Muscle layer of duodenum (tissue), 2 donors: ENCODE measurements around the gene ALDOA.
"Not testable (repeated sequence)": the region's sequence is repeated elsewhere in the genome, so short reads cannot be mapped to it uniquely, and the experiment has no call there.

Experiments
- H3K27ac ChIP-seq: one replicate; pipeline ENCODE4 v1.7.0; 2013; ENCODE audit warnings: mild to moderate bottlenecking, low read length
- H3K27me3 ChIP-seq: one replicate; pipeline ENCODE4 v1.7.0; 2013; ENCODE audit warnings: low read depth, mild to moderate bottlenecking, control low read depth, low read length
- H3K36me3 ChIP-seq, 2 donors: one replicate each; pipeline ENCODE4 v1.7.0; 2013; ENCODE audit warnings: low read length in 2 of 2, control low read depth in 1 of 2, mild to moderate bottlenecking in 1 of 2; ENCODE audit not compliant: insufficient read depth in 2 of 2, control insufficient read depth in 1 of 2
- H3K4me1 ChIP-seq, 2 donors: one replicate each; pipeline ENCODE4 v1.7.0; 2013; ENCODE audit warnings: low read length in 2 of 2, mild to moderate bottlenecking in 2 of 2, control low read depth in 1 of 2, moderate library complexity in 1 of 2; ENCODE audit not compliant: insufficient read depth in 2 of 2, control insufficient read depth in 1 of 2
- H3K4me3 ChIP-seq, 2 donors: one replicate each; pipeline ENCODE4 v1.7.0; 2013; ENCODE audit warnings: low read length in 2 of 2, low read depth in 1 of 2, mild to moderate bottlenecking in 1 of 2
- H3K9me3 ChIP-seq, 2 donors: one replicate each; pipeline ENCODE4 v1.7.0; 2013; ENCODE audit warnings: low read length in 2 of 2, control low read depth in 1 of 2, mild to moderate bottlenecking in 1 of 2; ENCODE audit not compliant: control insufficient read depth in 1 of 2
- donor health status: healthy.

Gene ALDOA

DNA sequence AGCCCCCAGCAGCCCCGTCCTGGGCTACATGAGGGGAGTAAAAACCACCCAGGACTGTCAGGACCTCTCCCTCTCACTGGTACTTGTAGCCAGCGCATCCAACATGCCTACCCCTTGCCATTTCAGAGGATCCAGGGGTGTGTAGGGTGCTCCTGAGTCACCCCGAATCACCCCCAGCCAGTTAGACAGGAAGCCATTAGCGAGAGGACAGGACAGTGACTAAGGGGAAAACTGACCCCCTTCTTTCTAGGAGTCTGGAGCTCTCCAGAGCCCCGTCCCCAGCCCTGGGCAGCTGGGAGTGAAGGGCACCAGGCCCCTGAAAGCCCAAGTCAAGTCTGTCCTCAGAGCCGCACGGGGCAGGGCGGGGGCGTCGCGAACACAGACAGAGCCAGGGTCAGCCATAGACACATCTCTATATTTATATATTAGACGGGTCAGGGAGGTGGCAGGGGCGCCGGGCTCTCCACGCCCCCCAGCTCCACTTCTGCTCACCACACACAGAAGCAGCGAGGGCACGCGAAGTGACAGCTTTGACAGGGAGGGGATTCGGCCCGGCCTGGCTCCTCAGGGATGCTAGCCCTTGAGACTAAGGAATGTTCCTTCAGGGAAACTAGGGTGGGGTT lies 48.3 kb downstream of the ALDOA start:
- Histone ChIP-seq H3K36me3 (peaks cover 16 to 57% of the 10 kb centered on the region in 2 donors), H3K9me3 (no peaks in the 10 kb centered on the region), H3K4me3 (no peak overlapping the region), H3K27ac (no peak overlapping the region), H3K27me3 (no peaks in the 10 kb centered on the region), H3K4me1 (no peaks in the 10 kb centered on the region)

DNA sequence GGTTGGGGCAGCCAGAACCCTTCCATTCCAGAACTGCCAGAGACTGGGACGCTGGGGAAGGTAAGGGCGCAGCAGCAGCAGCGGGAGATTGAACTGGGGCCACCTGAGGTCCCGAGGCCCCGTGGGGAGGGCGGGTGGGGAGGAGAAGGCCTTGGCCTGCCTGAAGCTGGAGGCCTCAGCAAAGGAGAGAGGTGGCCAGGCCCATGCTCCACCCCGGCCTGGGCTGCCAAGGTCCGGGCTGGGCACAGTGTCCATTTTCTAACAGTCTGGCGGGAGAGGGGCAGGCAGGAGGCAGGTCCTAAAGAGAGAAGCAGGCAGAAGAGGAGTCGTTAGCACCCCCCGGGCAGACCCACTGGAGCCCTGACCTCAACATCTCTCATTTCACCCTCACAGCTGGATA lies 48.9 kb downstream of the ALDOA start:
- H3K27me3 ChIP-seq, result no peaks in the 10 kb centered on the region
- no peak overlapping the region for H3K27ac ChIP-seq
- H3K36me3 ChIP-seq, result peaks cover 20 to 60% of the 10 kb centered on the region in 2 donors

DNA sequence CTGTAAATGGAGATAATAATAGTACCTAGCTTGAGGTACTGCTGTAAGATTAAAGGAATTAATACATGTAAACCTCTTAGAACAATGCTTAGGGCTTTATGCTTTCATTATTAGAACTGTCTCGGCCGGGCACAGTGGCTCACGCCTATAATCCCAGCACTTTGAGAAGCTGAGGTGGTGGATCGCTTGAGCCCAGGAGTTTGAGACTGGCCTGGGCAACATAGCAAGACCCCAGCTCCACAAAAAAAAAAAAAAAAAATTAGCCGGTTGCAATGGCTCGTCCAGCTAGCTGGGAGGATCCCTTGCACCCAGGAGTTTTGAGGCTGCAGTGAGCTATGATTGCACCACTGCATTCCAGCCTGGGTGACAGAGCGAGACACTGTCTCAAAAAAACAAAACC lies 49.3 kb downstream of the ALDOA start:
- not testable (repeated sequence) for H3K9me3 ChIP-seq, H3K27me3 ChIP-seq, H3K4me3 ChIP-seq, H3K4me1 ChIP-seq
- Histone ChIP-seq H3K36me3 (peaks cover 24 to 61% of the 10 kb centered on the region in 2 donors), H3K27ac (peak overlapping the region; percentile 51)

More for the DNA sequence above, 48.9 kb downstream of the ALDOA start:
- no peaks in the 10 kb centered on the region for H3K9me3 ChIP-seq
- H3K4me3 ChIP-seq, result no peak overlapping the region
- H3K4me1 ChIP-seq, result no peaks in the 10 kb centered on the region

DNA sequence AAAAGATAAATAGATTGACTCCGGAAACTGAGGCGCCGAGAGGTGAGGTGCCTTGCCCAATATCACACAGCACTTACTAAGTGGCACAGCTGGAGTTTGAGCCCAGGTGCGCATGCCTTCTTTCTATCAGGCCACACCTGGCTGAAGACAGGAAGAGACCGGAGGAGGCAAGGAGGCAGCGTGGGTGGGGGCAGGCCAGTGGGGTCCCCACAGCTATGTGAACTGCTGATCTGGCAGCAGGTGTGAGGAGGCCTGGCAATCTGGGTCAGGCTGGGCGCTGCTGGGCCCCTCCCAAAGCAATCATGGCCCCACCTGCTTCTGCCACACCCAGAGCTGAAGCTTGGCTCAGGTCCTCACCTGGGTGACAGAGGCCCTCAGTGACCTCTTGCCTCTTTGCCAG lies 49.7 kb downstream of the ALDOA start:
- peaks cover 24 to 64% of the 10 kb centered on the region in 2 donors for H3K36me3 ChIP-seq
- H3K4me3 ChIP-seq, result no peak overlapping the region
- H3K9me3 ChIP-seq, result no peaks in the 10 kb centered on the region
- no peaks in the 10 kb centered on the region for H3K4me1 ChIP-seq
- no peaks in the 10 kb centered on the region for H3K27me3 ChIP-seq
- H3K27ac ChIP-seq, result peak overlapping the region; percentile 51

DNA sequence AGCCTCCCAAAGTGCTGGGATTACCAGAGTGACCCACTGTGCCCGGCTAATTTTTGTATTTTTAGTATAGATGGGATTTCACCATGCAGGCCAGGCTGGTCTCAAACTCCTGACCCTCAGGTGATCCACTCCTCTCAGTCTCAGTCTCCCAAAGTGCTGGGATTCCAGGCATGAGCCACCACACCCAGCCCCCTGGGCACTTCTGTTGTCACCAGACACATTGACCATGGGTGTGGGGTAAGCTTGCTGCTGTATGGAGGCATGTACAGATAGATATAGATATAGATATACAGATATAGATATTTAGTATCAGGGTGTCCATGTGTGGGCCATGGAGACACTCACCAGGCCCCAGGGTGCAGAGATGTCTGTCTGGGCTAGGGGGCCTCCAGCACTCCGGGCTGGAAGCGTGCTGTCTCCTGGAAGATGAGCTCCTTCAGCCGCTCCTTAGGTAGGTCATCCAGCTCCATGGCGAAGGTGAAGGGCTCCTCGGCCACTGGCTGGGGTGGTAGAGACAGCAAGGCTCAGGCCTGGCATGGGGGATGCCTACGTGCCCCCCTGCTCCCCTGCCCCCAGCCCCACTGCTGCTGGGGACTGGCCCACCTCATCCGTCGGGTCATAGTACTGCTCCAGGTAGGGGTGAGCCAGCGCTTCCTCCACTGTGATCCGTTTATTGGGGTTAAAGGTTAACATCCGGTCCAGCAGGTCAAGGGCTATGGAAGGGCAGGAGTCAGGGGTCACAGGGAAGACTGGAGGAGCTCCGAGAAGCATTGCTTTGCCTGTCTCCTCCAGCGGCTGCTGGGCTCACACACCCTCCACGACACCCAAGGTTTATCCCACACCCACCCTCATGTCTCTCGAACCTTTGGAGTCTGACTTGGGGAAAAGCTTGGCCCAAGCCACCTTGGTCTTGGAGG lies 51.0 kb downstream of the ALDOA start:
- Histone ChIP-seq H3K36me3 (peaks cover 24 to 66% of the 10 kb centered on the region in 2 donors), H3K4me3 (no peak overlapping the region), H3K27ac (no peak overlapping the region), H3K4me1 (peaks cover 3 to 5% of the 10 kb centered on the region in 2 donors), H3K27me3 (no peaks in the 10 kb centered on the region), H3K9me3 (no peaks in the 10 kb centered on the region)

DNA sequence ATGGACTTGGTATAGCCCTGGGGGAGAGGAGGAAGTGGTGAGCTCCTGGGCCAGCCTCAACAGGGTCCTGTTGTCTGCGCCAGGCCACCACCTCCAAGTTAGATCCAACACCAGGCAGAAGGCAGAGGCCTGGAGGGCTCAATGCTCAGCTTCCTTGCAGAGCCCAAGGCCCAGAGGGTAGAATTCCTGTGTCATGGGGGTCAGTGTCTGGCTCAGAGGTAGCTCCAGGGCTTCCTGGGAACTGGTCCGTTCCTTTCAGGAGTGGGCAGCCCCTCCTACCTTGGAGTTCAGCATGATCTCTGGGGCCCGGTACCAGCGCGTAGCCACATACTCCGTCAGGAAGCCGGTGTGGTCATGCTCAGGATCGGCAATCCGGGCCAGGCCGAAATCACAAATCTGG lies 52.2 kb downstream of the ALDOA start:
- Histone ChIP-seq H3K4me3 (no peak overlapping the region), H3K4me1 (peaks cover 5 to 6% of the 10 kb centered on the region in 2 donors), H3K36me3 (peaks cover 24 to 66% of the 10 kb centered on the region in 2 donors)

DNA sequence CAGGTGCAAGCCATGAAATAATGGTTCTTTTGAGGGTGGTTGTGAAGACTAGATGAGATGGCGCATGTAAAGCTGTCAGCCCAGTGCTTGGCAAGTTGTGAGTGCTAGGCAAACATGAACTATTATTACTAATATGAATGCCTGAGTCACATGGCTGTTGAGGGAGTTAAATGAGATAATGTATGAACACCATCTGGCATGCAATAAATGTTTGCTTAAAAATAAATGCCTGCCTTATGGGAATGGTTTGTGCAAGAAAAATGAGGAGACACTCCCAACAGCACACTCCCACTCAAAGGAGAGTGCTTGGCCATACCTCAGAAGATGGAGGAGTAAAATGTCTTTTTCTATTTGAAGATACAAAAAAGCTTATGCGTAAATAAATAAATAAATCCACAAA lies 53.9 kb downstream of the ALDOA start:
- Histone ChIP-seq H3K4me3 (no peak overlapping the region), H3K27ac (peak overlapping the region; percentile 39), H3K9me3 (no peaks in the 10 kb centered on the region), H3K4me1 (peaks cover 10 to 11% of the 10 kb centered on the region in 2 donors), H3K27me3 (no peaks in the 10 kb centered on the region), H3K36me3 (peaks cover 24 to 55% of the 10 kb centered on the region in 2 donors)

More for the DNA sequence above, 52.2 kb downstream of the ALDOA start:
- Histone ChIP-seq H3K27me3 (no peaks in the 10 kb centered on the region), H3K9me3 (no peaks in the 10 kb centered on the region), H3K27ac (no peak overlapping the region)
